Thoracic aorta (tissue), 2 donors: ENCODE measurements around the gene GABPB2. TPM values are rescaled to one million over a fixed set of nuclear protein-coding genes. Genes with fewer than 3 reads are reported as not detected.

ENCODE experiments used
- ATAC-seq: fragments of 150-250 bp; one replicate; pipeline ENCODE4 v1.8.0; 2017; ENCODE audit warnings: low read depth; ENCODE audit not compliant: insufficient number of reproducible peaks, low FRiP score
- DNase-seq: peaks from one replicate; pipeline ENCODE4 v3.0.0-alpha.2; 2020; ENCODE audit warnings: low spot score
- H3K27ac ChIP-seq, 2 donors: fragments of 200-600 bp; sonication (generic); 1 replicate in 1 of 2; 2 replicates in 1 of 2; pipeline ENCODE4 v1.5.1; 2016; ENCODE audit warnings: mild to moderate bottlenecking in 2 of 2, moderate library complexity in 2 of 2
- H3K27me3 ChIP-seq: fragments of 200-600 bp; sonication (generic); replicated peaks from 2 replicates; pipeline ENCODE4 v1.6.0; 2016; ENCODE audit warnings: mild to moderate bottlenecking; ENCODE audit not compliant: insufficient read depth
- H3K36me3 ChIP-seq: fragments of 200-600 bp; sonication (generic); one replicate; pipeline ENCODE4 v1.5.1; 2016
- H3K4me1 ChIP-seq, 2 donors: fragments of 200-600 bp; sonication (generic); 1 replicate in 1 of 2; 2 replicates in 1 of 2; pipeline versions ENCODE4 v1.5.1 to v1.6.0; 2016; ENCODE audit warnings: low read depth in 2 of 2, mild to moderate bottlenecking in 1 of 2; ENCODE audit not compliant: control insufficient read depth in 1 of 2
- H3K4me3 ChIP-seq: fragments of 200-600 bp; sonication (generic); 2 replicates; pipeline ENCODE4 v1.5.1; 2016; ENCODE audit warnings: mild to moderate bottlenecking
- H3K9me3 ChIP-seq: fragments of 200-600 bp; sonication (generic); 2 replicates; pipeline ENCODE4 v1.5.1; 2016
- total RNA-seq, 2 donors: library from RNA; depleted of rRNA; stranded (reverse); fragments of >200 nt; gene quantifications; one replicate each; pipeline versions ENCODE4 v1.1.0 to v1.2.3, GENCODE V29; 2016
- TF ChIP-seq, protein P1 (sequence below): fragments of 200-600 bp; sonication (generic); IDR thresholded peaks from one replicate; pipeline ENCODE4 v1.5.1; 2019; ENCODE audit warnings: antibody characterized with exemption

The GABPB2 gene
- total RNA-seq, 2 donors from 2014 or later = 24.6 to 33.0 TPM

DNA sequence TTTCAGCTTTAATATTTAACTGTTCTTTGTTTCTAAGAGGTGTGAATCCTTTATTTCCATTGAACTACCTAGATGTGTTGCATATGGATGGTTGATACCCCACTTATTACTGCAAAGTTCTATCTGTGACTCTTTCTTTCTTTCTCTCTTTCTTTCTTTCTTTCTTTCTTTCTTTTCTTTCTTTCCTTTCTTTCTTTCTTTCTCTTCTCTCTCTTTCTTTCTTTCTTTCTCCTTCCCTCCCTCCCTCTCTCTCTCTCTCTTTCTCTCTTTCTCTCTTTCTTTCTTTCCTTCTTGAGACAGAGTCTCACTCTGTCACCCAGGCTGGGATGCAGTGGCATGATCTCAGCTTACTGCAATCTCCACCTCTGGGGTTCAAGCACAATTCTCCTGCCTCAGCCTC is 34.1 kb downstream of the GABPB2 start:
- Histone ChIP-seq H3K9me3 (no peaks in the 10 kb centered on the region), H3K36me3 (peaks cover 10% of the 10 kb centered on the region)
- TF ChIP-seq, protein P1, sequence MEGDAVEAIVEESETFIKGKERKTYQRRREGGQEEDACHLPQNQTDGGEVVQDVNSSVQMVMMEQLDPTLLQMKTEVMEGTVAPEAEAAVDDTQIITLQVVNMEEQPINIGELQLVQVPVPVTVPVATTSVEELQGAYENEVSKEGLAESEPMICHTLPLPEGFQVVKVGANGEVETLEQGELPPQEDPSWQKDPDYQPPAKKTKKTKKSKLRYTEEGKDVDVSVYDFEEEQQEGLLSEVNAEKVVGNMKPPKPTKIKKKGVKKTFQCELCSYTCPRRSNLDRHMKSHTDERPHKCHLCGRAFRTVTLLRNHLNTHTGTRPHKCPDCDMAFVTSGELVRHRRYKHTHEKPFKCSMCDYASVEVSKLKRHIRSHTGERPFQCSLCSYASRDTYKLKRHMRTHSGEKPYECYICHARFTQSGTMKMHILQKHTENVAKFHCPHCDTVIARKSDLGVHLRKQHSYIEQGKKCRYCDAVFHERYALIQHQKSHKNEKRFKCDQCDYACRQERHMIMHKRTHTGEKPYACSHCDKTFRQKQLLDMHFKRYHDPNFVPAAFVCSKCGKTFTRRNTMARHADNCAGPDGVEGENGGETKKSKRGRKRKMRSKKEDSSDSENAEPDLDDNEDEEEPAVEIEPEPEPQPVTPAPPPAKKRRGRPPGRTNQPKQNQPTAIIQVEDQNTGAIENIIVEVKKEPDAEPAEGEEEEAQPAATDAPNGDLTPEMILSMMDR = no peak

DNA sequence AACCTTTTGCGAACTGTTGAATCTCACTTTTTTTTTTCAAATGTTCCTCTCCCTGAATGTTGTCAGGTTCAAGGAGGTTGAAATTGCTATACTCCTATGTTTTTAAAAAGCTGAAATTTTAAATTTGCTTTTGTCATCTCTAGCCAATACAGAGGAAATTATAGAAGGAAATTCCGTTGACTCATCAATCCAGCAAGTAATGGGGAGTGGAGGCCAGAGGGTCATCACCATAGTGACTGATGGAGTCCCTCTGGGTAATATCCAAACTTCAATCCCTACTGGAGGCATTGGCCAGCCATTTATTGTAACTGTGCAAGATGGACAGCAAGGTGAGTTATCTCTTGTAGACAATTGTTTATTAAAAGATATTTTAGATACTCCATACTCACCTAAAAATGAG is 36.3 kb downstream of the GABPB2 start:
- Histone ChIP-seq H3K9me3 (no peaks in the 10 kb centered on the region), H3K27me3 (no peaks in the 10 kb centered on the region), H3K27ac (no peak overlapping the region), H3K4me1 (no peaks in the 10 kb centered on the region), H3K36me3 (peaks cover 10% of the 10 kb centered on the region), H3K4me3 (no peak overlapping the region)
- DNase-seq = no peak
- TF ChIP-seq, protein P1 = no peak
- ATAC-seq = no peak

More for the DNA sequence above, 34.1 kb downstream of the GABPB2 start:
- Histone ChIP-seq H3K27ac (no peak overlapping the region), H3K4me1 (no peaks in the 10 kb centered on the region), H3K27me3 (no peaks in the 10 kb centered on the region), H3K4me3 (no peak overlapping the region)
- no peak for DNase-seq
- no peak for ATAC-seq

DNA sequence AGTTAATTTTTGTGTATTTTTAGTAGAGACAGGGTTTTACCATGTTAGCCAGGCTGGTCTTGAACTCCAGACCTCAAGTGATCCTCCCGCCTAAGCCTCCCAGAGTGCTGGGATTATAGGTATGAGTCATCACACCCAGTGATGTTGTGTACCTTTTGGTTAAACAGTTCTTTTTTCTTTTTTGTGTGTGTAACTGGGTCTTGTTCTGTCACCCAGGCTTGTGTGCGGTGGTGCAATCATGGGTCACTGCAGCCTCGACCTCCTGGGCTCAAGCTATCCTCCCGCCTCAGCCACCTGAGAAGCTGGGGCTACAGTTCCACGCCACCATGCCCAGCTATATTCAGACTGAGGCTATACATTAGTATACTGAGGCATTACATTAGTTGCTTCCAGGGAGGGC is 37.8 kb downstream of the GABPB2 start:
- Histone ChIP-seq H3K4me3 (no peak overlapping the region), H3K4me1 (no peaks in the 10 kb centered on the region), H3K27ac (no peak overlapping the region), H3K27me3 (no peaks in the 10 kb centered on the region), H3K36me3 (peaks cover 10% of the 10 kb centered on the region), H3K9me3 (no peaks in the 10 kb centered on the region)
- ATAC-seq (no peak), DNase-seq (no peak)
- TF ChIP-seq, protein P1 = no peak

DNA sequence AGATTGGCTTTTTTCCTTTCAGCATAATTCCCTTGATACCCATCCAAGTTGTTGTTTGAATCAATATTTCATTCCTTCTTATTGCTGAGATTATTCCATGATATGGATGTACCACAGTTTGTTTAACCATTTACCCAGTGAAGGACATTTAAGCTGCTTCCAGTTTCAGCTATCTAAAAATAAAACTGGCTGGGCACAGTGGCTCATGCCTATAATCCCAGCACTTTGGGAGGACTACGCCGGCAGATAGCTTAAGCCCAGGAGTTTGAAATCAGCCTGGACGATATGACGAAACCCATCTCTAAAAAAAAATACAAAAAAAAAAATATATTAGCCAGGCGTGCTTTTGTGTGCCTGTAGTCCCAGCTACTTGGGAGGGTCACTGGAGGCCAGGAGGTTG is 43.3 kb downstream of the GABPB2 start:
- H3K4me1 ChIP-seq = no peaks in the 10 kb centered on the region
- no peak for ATAC-seq
- no peak overlapping the region for H3K4me3 ChIP-seq
- no peak overlapping the region for H3K27ac ChIP-seq
- TF ChIP-seq, protein P1 = no peak
- H3K36me3 ChIP-seq = peaks cover 11% of the 10 kb centered on the region
- no peaks in the 10 kb centered on the region for H3K9me3 ChIP-seq
- H3K27me3 ChIP-seq = no peaks in the 10 kb centered on the region
- no peak for DNase-seq

DNA sequence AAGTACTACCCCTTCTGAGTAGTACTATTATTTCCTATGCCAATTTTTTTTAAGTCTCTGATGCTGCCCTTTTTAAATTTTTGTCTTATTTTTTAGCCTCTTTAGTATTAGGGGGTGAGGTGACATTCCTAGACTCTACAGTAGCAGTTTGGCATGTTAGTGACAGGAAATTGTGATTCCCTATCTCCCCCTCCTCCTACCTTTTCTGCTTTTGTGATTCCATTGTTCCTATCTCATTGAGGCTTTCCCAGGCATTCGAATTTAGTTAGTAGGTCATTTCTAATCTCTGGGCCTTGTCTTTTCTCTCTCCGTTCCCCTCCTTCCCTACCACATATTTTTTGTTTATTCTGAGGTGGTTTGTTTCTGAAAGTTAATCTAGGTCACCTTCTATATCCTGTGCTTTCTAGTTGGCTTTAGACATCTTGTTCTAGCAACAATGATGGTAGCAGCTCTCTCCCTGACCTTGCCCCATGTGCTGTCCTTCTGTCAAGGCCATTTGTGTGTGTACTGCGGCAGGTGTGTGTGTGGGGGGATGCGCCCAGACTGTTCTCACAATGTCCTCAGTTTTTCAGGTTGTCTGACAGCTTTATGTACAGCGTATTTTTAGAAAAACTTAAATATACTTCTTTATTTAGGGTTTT is 54.3 kb downstream of the GABPB2 start:
- H3K27ac ChIP-seq = no peak overlapping the region
- H3K36me3 ChIP-seq = no peaks in the 10 kb centered on the region
- H3K27me3 ChIP-seq = no peaks in the 10 kb centered on the region
- no peaks in the 10 kb centered on the region for H3K9me3 ChIP-seq
- DNase-seq = no peak
- ATAC-seq = no peak
- no peaks in the 10 kb centered on the region for H3K4me1 ChIP-seq
- no peak overlapping the region for H3K4me3 ChIP-seq
- TF ChIP-seq, protein P1 = no peak
